GM23338 (cell line): ENCODE measurements around the gene SLC4A8. TPM values are rescaled to one million over a fixed set of nuclear protein-coding genes. Genes with fewer than 3 reads are reported as not detected.

Experiments
- ATAC-seq: fragments of 200-7000 bp; cut with Tn5 transposase; 3 replicates; pipeline ENCODE4 v1.9.1; 2020
- DNase-seq: peaks from one replicate; pipeline ENCODE4 v3.0.0-alpha.2; 2015; ENCODE audit warnings: low spot score
- H2AFZ ChIP-seq: fragments of 200-600 bp; sonication (generic); 2 replicates; pipeline ENCODE4 v1.8.0; 2016; ENCODE audit warnings: antibody characterized with exemption, mild to moderate bottlenecking, moderate library complexity
- H3F3A ChIP-seq: fragments of 200-600 bp; sonication (generic); replicated peaks from 2 replicates; pipeline ENCODE4 v1.8.0; 2017; ENCODE audit warnings: antibody characterized with exemption, mixed run types, low read depth
- H3K27ac ChIP-seq: fragments of 200-600 bp; sonication (generic); 2 replicates; pipeline ENCODE4 v1.6.1; 2016; ENCODE audit warnings: low read depth
- H3K27me3 ChIP-seq: fragments of 200-600 bp; sonication (generic); 2 replicates; pipeline ENCODE4 v1.8.0; 2016; ENCODE audit warnings: mild to moderate bottlenecking, mixed run types, moderate library complexity; ENCODE audit not compliant: insufficient read depth
- H3K36me3 ChIP-seq: fragments of 200-600 bp; sonication (generic); 2 replicates; pipeline ENCODE4 v1.8.0; 2016; ENCODE audit warnings: mild to moderate bottlenecking; ENCODE audit not compliant: insufficient read depth
- H3K4me1 ChIP-seq: fragments of 200-600 bp; sonication (generic); 2 replicates; pipeline ENCODE4 v1.8.0; 2016; ENCODE audit warnings: mild to moderate bottlenecking, moderate library complexity; ENCODE audit not compliant: insufficient read depth
- H3K4me2 ChIP-seq: fragments of 200-600 bp; sonication (generic); 2 replicates; pipeline ENCODE4 v1.7.1; 2017; ENCODE audit warnings: mixed run types
- H3K4me3 ChIP-seq: fragments of 200-600 bp; sonication (generic); 2 replicates; pipeline ENCODE4 v1.6.1; 2016; ENCODE audit warnings: mixed run types
- H3K79me2 ChIP-seq: fragments of 200-600 bp; sonication (generic); replicated peaks from 2 replicates; pipeline ENCODE4 v1.8.0; 2017; ENCODE audit warnings: mild to moderate bottlenecking; ENCODE audit not compliant: insufficient read depth
- H3K9me2 ChIP-seq: fragments of 200-600 bp; sonication (generic); 2 replicates; pipeline ENCODE4 v1.8.0; 2017; ENCODE audit not compliant: insufficient read depth
- H4K20me1 ChIP-seq: fragments of 200-600 bp; sonication (generic); replicated peaks from 2 replicates; pipeline ENCODE4 v1.8.0; 2017; ENCODE audit warnings: mild to moderate bottlenecking; ENCODE audit not compliant: insufficient read depth
- H3K27ac Mint-ChIP-seq: 2 replicates; pipeline ENCODE4 v1.8.0; 2020; ENCODE audit warnings: inconsistent platforms, mild to moderate bottlenecking, moderate library complexity, mixed read lengths
- H3K27me3 Mint-ChIP-seq: 3 replicates; pipeline ENCODE4 v1.8.0; 2022; ENCODE audit warnings: low read depth, mild to moderate bottlenecking, moderate library complexity, mixed read lengths, inconsistent platforms; ENCODE audit not compliant: insufficient read depth, poor library complexity
- H3K36me3 Mint-ChIP-seq: 3 replicates; pipeline ENCODE4 v1.8.0; 2021; ENCODE audit warnings: low read depth, mild to moderate bottlenecking, inconsistent platforms, moderate library complexity, mixed read lengths
- H3K4me1 Mint-ChIP-seq: 3 replicates; pipeline ENCODE4 v1.8.0; 2020; ENCODE audit warnings: mild to moderate bottlenecking, inconsistent platforms, mixed read lengths
- H3K4me3 Mint-ChIP-seq: 3 replicates; pipeline ENCODE4 v1.8.0; 2021; ENCODE audit warnings: moderate library complexity, mild to moderate bottlenecking, inconsistent platforms, mixed read lengths
- H3K9me3 Mint-ChIP-seq: 3 replicates; pipeline ENCODE4 v1.8.0; 2020; ENCODE audit warnings: moderate library complexity, mild to moderate bottlenecking, inconsistent platforms, mixed read lengths
- CREB1 ChIP-seq: fragments of 250-450 bp; sonication (Bioruptor Pico); IDR thresholded peaks from 2 replicates; pipeline ENCODE4 v1.5.0; 2020; ENCODE audit warnings: low read depth, mild to moderate bottlenecking, moderate library complexity
- CTCF ChIP-seq, 2 experiments: fragments of 200-600 bp in 1 of 2; sonication (generic) in 1 of 2; conservative IDR thresholded peaks; 2 replicates each; pipeline versions ENCODE4 v1.5.1 to v1.6.1; 2016 to 2017; ENCODE audit warnings: antibody characterized with exemption in 2 of 2, low read depth in 2 of 2, mild to moderate bottlenecking in 2 of 2, moderate library complexity in 1 of 2
- ETS1 ChIP-seq: IDR thresholded peaks from 2 replicates; pipeline ENCODE4 v1.6.1; 2016; ENCODE audit warnings: antibody characterized with exemption
- EZH2 ChIP-seq: fragments of 200-600 bp; sonication (generic); IDR thresholded peaks from one replicate; pipeline ENCODE4 v1.8.0; 2017; ENCODE audit warnings: antibody characterized with exemption, mild to moderate bottlenecking, low read depth; ENCODE audit not compliant: unreplicated experiment
- EZH2phosphoT487 ChIP-seq: fragments of 200-600 bp; sonication (generic); IDR thresholded peaks from one replicate; pipeline ENCODE4 v1.8.1; 2018; ENCODE audit warnings: antibody characterized with exemption; ENCODE audit not compliant: unreplicated experiment
- JUNB ChIP-seq: IDR thresholded peaks from one replicate; pipeline ENCODE4 v1.6.1; 2016; ENCODE audit warnings: antibody characterized with exemption; ENCODE audit not compliant: unreplicated experiment
- NANOG ChIP-seq: IDR thresholded peaks from 2 replicates; pipeline ENCODE4 v1.6.1; 2016; ENCODE audit warnings: antibody characterized with exemption, borderline replicate concordance
- REST ChIP-seq: IDR thresholded peaks from one replicate; pipeline ENCODE4 v1.6.1; 2018; ENCODE audit warnings: antibody characterized with exemption; ENCODE audit not compliant: unreplicated experiment
- STAT1 ChIP-seq: IDR thresholded peaks from one replicate; pipeline ENCODE4 v1.6.1; 2016; ENCODE audit warnings: antibody characterized with exemption; ENCODE audit not compliant: unreplicated experiment
- ZNF114 ChIP-seq: fragments of 250-450 bp; sonication (Bioruptor Pico); IDR thresholded peaks from 2 replicates; pipeline ENCODE4 v1.5.0; 2020; ENCODE audit warnings: mild to moderate bottlenecking, moderate library complexity
- ZNF331 ChIP-seq: fragments of 250-450 bp; sonication (Bioruptor Pico); IDR thresholded peaks from 2 replicates; pipeline ENCODE4 v1.5.0; 2020; ENCODE audit warnings: low read depth, mild to moderate bottlenecking, moderate library complexity
- ZNF462 ChIP-seq: fragments of 250-450 bp; sonication (Bioruptor Pico); IDR thresholded peaks from 2 replicates; pipeline ENCODE4 v1.5.0; 2020; ENCODE audit warnings: mild to moderate bottlenecking, moderate library complexity
- polyA plus RNA-seq: library from polyadenylated mRNA; unstranded; fragments of >200 nt; fragmentation: Nextera tagmentation; extraction: Ambion mirVana; gene quantifications from 2 replicates; pipeline ENCODE4 v1.2.1, GENCODE V29; 2016
- total RNA-seq: library from RNA; depleted of rRNA; stranded (reverse); fragments of >200 nt; shearing (Covaris generic); gene quantifications from 2 replicates; pipeline ENCODE4 v1.2.3, GENCODE V29; 2014

The SLC4A8 gene
- total and polyA plus RNA-seq, 2 experiments from 2014 or later = 7.6 to 9.2 TPM

- Histone ChIP-seq H3K27ac (no peak overlapping the region), H3F3A (peaks cover 8% of the 10 kb centered on the region; the same call in 1 of the 2 replicates), H3K4me3 (no peak overlapping the region), H3K27me3 (no peaks in the 10 kb centered on the region), H4K20me1 (no peaks in the 10 kb centered on the region), H3K79me2 (no peaks in the 10 kb centered on the region), H3K36me3 (peaks cover 7% of the 10 kb centered on the region; the same call in 1 of the 2 replicates), H3K4me2 (no peak overlapping the region), H3K4me1 (peaks cover 20% of the 10 kb centered on the region), H2AFZ (no peak overlapping the region), H3K9me2 (peaks cover 5% of the 10 kb centered on the region)
- Mint-ChIP-seq H3K9me3 (no peaks in the 10 kb centered on the region), H3K4me1 (peaks cover 17% of the 10 kb centered on the region), H3K4me3 (no peak overlapping the region), H3K36me3 (no peaks in the 10 kb centered on the region), H3K27ac (no peak overlapping the region; the same call in 1 of the 2 replicates), H3K27me3 (no peaks in the 10 kb centered on the region)
- DNase-seq (no peak), ATAC-seq (no peak)
- TF ChIP-seq CTCF (conservative IDR thresholded peaks at IDR 0.05; ENCODE audit: low read depth in 2 of 2) (no peak), EZH2phosphoT487 (no peak), REST (no peak), ZNF462 (CRISPR knock-in tag) (no peak), JUNB (no peak), NANOG (no peak), EZH2 (no peak), STAT1 (no peak), ZNF331 (no peak), ETS1 (no peak), ZNF114 (CRISPR knock-in tag) (no peak), CREB1 (CRISPR knock-in tag) (no peak)
Measured at GRCh38 chr12:51458635-51459034, 34.0 kb downstream of the SLC4A8 start.
